Peyer's patch (tissue), 4 donors: ENCODE measurements around the gene IGF1.

Experiments
- POLR2A ChIP-seq, 2 donors: fragments of 450-650 bp; IDR thresholded peaks; one replicate each; pipeline ENCODE4 v1.5.1; 2017; ENCODE audit warnings: antibody characterized with exemption in 2 of 2, mild to moderate bottlenecking in 2 of 2, moderate library complexity in 2 of 2
- TF ChIP-seq, protein P1 (sequence below), 6 experiments: fragments of 450-650 bp in 4 of 6; fragments of 200-600 bp in 2 of 6; sonication (generic) in 1 of 6; IDR thresholded peaks; one replicate each; pipeline ENCODE4 v1.5.1; 2017 to 2019; ENCODE audit warnings: antibody characterized with exemption in 6 of 6, mild to moderate bottlenecking in 3 of 6, moderate library complexity in 1 of 6

DNA sequence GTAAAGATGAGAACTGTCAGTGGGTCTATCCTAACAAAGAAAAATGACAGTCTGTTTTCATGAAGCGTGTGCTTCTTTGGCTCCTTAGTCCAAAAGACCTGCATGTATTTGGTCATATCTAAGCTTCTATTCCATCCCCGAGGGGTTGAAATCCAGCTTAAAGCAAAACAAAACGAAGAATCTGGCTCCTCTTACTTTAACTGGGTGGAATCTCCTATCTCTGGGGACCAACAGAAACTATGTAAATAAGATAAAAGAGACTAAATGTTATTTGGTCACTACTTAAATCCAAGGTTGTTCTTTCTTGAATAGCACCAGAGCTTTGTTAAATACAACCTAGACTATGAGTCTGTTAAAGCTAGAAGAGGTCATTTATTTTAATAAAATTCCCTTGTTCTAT, 9.4 kb downstream of the IGF1 start:
- TF ChIP-seq POLR2A (IDR thresholded peaks at IDR 0.05) = no peak
- TF ChIP-seq, protein P1, sequence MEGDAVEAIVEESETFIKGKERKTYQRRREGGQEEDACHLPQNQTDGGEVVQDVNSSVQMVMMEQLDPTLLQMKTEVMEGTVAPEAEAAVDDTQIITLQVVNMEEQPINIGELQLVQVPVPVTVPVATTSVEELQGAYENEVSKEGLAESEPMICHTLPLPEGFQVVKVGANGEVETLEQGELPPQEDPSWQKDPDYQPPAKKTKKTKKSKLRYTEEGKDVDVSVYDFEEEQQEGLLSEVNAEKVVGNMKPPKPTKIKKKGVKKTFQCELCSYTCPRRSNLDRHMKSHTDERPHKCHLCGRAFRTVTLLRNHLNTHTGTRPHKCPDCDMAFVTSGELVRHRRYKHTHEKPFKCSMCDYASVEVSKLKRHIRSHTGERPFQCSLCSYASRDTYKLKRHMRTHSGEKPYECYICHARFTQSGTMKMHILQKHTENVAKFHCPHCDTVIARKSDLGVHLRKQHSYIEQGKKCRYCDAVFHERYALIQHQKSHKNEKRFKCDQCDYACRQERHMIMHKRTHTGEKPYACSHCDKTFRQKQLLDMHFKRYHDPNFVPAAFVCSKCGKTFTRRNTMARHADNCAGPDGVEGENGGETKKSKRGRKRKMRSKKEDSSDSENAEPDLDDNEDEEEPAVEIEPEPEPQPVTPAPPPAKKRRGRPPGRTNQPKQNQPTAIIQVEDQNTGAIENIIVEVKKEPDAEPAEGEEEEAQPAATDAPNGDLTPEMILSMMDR (IDR thresholded peaks at IDR 0.05) = no peak
